Fibroblast of gingiva (primary cell): Measurements from ENCODE around the gene EXOC4.

Source experiments
- DNase-seq: peaks from one replicate; pipeline ENCODE4 v3.0.0-alpha.2; 2011; ENCODE audit warnings: low read depth

Gene EXOC4

DNA sequence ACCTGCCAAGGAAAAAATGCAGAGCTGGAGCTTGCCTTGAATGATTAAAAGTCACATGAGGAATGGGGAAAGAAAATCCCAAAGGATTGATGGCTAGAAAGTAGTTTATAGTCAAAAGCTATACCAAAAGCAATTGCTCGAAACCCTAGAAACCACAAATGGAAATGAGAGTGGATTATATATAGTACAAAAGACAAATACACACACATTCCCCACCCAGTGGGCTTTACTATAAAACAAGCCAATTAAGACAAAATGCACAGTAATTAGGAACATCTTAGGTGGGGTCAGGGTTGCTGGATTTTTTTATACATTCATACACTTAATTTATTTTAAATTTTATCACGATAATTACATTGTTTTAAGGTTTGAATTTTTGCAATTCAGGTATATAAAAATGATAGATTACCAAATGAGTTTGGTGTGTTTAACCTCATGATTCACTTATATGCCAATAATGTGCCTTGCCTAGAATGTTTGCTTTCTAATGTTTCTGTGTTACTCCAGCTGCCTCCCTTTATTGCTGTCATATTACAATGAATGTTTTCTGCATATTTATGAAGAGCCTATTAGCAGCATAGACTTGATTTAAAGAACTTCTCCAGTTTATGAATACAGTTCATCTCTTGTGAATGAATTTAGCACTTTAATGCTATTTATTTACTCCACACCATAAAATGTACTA, 421.3 kb downstream of the EXOC4 start:
- DNase-seq = no peak

DNA sequence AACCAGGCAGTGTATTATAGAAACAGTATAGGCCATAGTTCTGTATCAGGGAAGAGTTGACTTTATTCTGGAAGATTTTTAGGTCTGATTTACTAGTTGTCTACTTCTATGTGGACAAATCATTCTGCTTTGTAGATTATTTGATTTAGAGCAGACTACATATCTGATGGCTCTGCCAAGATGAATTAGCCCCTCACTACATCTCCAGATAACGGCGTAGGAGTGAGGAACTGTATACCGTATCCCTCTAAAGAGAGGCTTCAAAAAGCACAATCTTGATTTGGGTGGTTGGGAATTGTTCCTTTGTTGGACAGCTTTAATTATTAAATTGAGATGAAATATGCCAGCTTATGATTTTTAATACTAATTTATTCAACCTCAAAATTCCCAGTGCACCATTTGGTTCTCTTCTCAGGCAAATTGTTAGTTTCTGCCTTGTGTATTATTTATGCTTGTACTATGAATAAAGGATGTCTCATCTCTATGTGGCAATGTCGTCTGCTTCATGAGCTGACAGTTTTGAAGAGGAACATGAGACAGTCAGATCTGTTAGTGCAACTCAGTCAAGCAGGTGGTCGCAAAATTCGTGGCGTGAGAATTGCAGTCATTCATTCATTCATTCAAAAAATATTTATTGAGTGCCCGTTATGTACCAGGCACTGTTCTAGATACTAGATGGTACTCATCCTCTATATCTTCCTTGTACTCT, 422.8 kb downstream of the EXOC4 start:
- DNase-seq = no peak

DNA sequence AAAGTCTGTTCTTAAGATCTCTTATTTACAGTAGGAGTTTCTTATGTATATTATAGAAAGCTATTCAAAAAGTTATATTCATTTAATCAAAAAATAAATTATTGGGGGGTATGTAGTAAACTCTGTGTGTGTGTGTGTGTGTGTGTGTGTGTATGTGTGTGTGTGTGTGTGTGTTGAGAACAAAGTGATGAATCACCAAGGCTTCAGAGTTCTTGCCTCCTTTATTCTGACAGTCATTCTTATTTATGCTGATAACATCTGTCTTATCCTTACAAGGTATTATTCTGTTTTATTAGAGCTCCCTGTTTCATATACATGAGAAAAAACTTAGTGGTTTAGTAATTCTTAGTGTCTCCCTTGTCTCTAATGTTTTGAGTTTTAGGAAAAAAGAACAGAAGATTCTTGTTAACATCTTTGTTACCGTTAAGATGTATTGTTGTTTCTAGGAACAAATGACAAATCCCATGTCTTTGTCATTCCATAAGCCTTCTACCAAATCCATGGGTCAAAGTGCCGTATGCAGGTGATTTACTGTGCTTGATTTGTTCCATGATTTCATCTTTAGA, 424.0 kb downstream of the EXOC4 start:
- DNase-seq = no peak

DNA sequence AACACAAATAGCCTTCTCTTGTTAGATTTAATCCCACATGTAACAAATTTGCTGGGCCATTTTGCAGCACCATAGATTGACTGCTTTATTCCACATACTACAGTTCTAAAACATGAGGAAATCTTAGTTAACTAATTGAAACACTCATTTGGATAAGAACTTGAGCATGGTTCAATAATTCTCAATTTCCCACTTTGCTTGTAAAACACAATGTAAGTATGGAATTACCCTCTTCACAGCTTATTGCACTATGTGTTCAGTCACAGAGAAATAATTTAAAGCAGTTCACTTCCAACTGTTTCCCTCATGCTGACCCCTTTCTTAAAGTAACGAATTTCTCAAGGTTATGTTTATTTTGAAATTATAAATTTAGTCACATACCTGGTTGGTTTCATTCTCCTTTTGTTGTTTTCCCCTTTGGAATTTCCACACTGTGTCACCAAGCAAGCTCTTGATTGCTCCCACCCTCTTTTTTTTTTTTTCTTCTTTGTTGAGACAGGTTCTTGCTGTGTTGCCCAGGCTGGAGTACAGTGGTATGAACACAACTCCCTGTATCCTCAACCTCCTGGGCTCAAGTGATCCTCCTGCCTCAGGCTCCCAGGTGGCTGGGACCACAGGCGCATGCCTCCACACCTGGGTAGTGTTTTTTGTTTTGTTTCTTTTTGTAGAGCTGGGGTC, 425.4 kb downstream of the EXOC4 start:
- DNase-seq = no peak

DNA sequence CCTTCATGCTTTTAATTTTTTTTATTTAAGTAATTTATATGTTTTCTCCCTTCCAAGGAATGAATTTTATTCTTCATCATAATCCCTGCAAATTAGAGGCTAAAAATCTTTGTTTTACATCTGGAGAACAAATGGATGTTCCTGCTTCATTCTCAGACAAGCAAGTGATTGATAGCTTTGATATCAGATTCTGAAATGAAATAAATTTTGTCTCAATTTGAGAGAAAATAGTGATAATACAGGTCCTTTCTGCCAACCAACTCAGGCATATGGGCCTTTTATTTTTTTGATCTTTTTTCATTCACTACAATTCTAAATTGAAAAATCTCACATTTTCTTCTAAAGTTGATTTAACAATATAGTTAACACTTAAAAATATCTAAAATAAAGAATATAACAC, 427.1 kb downstream of the EXOC4 start:
- no peak for DNase-seq

DNA sequence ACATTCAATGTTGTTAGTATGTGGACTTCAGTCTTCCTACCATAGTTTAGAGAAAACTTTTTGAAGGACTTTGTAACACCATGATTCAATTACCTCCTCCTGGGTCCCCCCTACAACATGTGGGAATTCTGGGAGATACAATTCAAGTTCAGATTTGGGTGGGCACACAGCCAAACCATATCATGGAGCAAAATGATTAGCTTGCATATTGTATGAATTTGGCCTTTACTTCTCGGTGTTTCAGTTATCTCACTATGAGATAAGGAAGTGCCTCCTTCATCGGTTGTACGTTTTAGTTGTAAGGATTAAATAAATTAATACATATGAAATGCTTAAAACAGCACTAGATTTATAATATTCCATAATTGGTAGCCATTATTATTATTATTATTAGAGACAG, 428.7 kb downstream of the EXOC4 start:
- DNase-seq = no peak

DNA sequence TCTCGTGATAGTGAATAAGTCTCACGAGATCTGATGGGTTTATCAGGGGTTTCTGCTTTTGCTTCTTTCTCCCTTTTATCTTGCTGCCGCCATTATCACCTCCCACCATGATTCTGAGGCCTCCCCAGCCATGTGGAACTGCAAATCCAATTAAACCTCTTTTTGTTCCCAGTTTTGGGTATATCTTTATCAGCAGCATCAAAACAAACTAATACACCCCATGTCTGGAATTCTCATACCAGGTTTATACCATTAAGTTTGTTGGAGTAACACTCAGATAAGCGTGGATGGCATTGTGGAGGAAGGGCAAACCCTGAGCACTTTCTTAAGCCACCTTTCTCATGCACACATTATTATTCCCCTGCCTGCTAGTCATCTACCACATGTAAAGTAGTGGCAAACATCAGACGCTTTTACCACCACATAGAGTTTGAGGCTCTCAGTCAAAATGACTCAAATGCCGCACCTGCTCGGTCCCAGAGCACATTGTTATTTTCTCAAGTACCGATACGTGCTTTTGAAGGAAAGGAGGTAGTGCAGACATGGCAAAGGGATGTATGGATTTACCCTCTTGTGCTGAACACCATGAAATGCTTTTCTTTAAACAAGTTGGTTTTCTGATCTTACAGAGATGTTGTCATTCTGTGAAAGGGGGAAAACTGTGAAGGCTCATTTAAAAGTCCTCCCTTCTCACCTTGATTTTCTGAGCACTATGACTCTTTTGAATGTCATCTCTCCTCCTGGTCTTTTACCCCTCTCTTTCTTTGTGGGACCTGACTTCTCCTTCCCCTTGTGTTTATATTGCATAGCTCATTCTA, 429.7 kb downstream of the EXOC4 start:
- no peak for DNase-seq

DNA sequence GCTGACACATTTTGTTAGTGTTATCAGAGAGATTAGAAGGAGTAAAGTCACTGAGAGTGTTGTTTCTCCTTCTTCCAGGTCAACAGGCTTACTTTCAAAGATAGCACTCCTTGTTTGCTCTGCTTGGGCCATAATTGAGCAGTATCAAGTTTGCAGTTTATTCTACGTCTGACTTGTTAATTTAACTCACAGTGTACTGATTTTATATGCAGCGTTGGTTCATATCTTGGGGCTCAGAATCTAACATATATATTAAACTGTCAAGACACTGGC, 430.2 kb downstream of the EXOC4 start:
- DNase-seq = no peak

DNA sequence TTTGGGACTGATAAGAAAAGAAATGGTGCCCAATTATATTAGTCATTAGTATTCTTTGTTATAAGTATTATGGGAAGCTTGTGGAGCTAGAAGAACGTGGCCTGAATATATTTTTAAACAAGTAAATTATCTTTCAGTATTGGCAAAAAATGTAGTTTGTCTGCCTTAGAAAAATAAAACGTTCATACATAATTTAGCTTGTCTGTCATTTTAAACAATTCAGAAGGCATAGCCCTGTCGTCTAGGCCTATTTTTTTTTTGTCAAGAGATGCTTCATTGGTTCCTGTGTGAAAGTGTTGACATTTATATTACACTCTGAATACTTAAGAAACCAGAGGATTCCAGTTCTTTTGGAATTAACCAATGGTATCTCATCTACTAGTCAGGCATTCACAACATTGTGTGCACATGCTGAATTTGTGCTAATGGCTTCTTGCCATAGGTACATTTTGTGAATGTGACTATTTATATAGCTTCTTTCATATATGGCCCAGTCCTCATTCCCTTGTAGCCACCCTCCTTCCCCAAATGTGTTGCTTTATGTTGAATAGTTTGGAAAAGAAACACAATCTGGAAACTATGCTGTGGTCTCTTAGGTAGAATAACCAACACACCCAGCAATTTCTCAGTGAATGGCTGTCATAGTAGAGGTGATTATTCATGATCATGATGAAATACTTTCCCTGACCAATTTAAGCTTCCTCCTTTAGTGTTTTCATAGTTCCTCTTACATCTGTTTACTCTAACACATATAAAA, 435.8 kb downstream of the EXOC4 start:
- peak; percentile 45 for DNase-seq

DNA sequence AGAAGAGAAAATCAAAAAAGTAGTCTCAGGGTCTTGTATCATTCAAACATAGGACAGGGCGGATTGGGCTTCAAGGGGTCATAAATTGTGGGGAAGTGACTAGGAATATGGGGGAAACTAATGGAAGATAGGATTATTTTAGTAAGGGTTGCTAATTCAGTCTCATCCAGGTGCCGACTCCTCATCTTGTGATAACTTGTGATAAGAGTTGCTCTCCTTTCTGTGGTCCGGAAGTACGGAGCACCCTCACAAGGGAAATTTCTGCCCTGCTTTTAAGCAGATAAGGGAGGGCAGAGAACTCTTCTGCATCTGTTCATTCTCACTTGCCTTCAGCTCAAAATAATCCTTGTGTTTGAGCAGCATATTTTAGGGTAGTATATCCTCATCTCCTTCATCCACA, 437.9 kb downstream of the EXOC4 start:
- no peak for DNase-seq

DNA sequence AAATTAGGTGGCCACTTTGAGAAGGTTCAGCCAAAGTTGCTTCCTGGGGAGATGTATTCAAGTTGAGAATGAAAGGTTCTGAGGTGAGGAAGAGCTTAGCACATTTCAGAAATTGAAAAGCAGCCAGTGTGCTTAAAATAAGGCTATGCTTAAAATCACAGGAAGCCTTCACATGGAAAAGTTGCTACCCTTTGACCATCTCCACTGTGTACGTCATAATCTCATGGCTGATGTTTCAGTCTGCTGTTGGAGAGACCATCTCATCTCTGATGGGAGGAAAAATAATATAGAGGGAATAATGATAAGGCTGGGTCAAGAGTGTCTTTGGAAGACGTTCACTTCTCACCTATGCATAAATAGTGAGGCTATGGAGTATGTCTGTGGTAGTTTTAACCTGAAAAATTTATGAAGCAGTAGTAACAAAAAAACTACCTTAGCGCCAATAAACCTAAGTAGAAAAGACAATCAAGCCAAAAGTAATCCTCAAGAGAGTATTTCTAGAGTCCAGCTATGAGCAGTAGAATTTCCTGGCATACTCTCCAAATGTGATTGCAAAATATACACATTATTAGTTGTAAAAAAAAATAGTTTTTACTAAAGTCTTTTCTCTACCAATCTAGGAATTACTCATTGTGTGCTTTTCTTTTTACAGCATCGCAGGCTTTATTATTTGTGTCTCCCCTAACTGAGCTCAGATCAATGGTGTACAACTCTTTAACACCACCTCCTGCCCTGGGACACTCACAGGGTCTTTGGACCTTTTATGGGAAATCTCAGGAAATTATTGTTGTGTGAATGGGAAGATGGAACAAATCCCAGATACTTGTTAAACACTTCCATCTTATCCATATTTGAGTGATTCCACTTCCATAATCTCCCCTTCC, 439.1 kb downstream of the EXOC4 start:
- DNase-seq = peak; percentile 64

DNA sequence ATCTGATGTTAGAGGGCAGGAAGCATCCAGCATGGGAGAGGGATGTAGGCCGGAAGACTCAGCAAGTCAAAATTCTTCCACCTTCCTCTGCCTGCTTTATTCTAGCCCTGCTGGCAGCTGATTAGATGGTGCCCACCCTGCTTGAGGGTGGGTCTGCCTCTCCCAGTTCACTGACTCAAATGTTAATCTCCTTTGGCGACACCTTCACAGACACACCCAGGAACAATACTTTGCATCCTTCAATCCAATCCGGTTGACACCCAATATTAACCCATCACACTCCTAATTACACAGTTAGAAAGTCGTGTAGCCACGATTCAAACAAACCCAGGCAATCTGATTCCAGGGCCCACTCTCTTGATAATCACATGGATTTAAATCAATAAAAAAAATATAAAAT, 440.4 kb downstream of the EXOC4 start:
- DNase-seq = no peak

DNA sequence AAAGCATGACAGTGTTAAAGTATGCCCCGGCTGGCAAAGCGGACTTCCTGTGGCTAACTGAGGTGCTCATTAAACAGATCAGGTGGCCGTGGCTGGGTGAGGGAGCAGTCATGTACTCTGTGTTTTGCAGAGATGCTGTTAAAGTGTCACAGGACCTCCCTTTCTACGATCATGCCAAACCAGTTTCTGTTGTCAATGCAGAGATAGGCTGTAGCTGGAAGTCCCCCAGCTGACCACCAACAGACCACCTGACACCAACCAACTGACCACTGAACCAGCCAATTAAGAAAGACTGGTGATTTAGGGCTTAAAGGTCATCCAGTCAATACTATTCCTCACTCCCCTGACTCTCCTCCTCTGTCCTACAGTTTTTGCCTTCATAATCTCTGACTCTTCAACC, 443.2 kb downstream of the EXOC4 start:
- no peak for DNase-seq

DNA sequence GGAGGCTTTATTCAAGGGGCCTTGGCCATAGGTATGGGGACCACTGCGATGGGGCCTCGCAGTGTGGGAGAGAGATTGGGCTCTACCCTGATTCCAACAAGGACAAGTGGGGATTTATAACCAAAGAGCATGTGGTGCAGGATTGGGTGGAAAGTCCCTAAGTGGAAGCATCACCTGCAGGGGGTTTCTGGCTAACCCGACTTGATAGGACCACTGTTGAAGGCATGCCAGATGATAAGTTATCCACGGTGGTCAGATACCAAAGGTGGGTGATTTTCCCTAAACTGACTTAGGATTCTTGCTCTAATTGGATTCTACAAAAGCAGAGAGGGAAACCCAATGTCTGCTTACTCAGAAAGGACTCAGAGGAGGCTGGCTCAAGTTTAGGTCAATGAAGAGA, 444.7 kb downstream of the EXOC4 start:
- DNase-seq = no peak

DNA sequence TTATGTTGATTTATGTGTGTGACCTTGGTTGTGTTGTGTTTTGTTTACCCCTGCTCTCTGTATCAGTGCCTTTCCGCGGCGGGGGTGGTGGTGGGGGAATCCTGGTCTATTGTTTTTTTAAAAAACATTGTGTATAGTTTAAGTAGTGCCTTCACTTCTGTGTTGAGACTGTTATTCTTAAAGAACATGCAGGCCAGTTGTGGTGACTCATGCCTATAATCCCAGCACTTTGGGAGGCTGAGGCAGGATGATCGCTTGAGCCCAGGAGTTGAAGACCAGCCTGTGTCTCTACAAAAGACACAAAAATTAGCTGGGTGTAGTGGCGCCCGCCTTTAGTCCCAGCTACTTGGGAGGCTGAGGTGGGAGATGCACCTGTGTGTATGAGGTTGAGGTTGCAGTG, 445.2 kb downstream of the EXOC4 start:
- DNase-seq = no peak

DNA sequence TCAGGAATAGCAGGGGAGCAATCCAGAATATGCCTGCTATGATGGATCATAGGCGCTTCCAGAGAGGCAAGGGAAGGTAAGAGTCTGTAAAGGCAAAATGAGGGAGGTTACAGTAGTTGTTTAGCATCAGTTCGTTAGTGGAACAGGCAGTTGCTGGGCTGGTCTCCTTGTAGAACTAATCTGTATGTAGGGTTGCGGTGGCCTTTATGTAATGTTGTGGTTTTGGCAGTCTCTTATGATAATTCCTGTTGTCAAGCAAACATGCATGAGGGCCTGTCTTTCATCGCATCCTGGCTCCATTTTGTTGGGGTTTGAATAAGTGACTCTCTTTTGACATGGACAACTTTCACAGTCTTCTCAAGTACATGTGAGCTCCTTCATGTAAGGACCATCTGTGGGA, 446.5 kb downstream of the EXOC4 start:
- DNase-seq = no peak

DNA sequence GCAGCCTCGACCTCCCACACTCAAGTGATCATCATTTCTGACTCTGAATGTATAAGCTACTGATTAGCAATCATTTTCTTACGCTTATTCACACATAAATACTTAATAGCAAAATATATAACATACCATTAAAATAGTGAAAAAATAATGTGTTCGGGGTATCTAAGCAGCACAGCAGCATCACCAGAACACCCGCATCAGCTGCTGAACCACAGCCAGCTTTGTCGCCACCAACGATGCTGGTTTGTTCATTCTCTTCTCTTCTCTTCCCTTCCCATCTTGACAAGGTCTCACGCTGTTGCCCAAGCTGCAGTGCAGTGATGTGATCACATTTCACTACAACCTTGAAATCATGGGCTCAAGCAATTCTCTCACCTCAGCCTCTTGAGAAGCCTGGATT, 449.2 kb downstream of the EXOC4 start:
- DNase-seq = no peak

DNA sequence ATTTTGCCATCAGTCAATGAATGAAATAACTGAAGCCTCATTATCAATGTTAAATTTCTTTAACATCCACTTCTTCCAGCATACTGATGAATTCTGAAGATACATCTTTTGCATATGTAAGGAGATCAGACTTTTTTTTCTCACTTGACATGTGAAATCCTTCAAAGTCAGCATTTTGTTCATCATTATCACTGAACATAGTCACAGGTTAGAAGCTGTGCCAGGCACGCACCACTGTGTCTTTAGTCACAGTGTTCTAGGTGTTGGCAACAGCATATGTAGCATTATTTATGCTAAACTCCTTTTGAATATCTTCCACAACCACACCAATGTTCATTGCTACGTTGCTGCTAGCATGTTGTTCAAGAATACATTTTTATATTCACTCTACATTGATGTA, 450.1 kb downstream of the EXOC4 start:
- DNase-seq = no peak

DNA sequence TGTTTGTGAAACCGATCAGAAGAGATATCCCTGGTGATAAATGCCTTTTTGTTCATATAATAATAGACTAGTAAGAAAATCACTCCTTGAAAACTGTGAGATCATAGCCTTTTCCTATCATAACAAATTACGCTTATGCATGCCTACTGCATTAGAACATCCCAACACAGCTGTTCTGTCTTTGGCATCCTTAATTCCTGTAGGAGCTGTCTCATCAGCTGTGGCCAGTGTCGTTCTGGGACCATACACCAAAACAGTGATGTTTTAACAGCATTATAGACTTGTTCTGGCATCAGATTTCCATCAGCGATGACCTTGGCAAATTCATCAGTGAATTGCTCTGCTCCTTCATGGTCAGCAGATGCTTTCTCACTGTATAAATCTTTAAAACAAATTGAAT, 450.7 kb downstream of the EXOC4 start:
- DNase-seq = peak; percentile 56

DNA sequence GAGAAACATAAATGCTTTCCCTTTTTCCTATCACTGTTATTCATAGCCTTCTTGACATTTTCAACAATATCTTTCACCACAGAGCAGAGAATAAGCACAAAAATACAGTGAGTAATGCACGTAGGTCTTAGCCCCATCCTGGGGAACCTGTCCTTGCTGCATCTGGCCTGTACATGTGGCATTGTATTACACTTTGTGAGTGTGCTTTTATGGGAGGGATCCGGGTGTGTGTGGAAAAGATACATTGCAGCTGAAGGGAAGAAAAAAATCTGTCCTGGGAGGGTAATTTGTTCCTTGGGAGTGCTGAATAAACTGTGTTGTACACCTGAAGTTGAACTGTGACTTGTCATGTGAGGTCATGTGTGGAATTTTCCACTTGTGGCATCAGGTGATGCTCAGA, 451.6 kb downstream of the EXOC4 start:
- no peak for DNase-seq

DNA sequence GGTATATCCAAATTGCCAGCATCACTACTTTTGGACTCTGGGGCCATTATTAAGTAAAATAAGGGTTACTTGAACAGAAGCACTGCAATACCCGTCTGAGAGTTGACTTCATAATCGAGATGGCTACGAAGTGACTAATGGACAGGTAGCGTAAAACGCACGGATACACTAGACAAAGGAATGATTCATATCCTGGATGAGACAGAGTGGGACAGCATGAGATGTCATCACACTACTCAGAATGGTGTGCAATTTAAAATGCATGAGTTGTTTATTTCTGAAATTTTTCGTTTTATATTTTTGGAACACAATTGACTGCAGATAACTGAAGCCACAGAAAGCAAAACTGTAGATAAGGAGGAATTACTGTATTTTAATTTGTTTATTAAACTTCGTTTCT, 452.7 kb downstream of the EXOC4 start:
- no peak for DNase-seq
